ENCODE measurements around the gene ERG28. TPM values are rescaled to one million over a fixed set of nuclear protein-coding genes. Genes with fewer than 3 reads are reported as not detected.
"Not testable (repeated sequence)": the region's sequence is repeated elsewhere in the genome, so short reads cannot be mapped to it uniquely, and the experiment has no call there.

ERG28 gene, protein sequence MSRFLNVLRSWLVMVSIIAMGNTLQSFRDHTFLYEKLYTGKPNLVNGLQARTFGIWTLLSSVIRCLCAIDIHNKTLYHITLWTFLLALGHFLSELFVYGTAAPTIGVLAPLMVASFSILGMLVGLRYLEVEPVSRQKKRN
- 10 to 100 TPM; 32.3 to 38.4 (median 36.0) TPM for polyA plus RNA-seq (ENCODE audit: insufficient read length in 4 of 4)

DNA sequence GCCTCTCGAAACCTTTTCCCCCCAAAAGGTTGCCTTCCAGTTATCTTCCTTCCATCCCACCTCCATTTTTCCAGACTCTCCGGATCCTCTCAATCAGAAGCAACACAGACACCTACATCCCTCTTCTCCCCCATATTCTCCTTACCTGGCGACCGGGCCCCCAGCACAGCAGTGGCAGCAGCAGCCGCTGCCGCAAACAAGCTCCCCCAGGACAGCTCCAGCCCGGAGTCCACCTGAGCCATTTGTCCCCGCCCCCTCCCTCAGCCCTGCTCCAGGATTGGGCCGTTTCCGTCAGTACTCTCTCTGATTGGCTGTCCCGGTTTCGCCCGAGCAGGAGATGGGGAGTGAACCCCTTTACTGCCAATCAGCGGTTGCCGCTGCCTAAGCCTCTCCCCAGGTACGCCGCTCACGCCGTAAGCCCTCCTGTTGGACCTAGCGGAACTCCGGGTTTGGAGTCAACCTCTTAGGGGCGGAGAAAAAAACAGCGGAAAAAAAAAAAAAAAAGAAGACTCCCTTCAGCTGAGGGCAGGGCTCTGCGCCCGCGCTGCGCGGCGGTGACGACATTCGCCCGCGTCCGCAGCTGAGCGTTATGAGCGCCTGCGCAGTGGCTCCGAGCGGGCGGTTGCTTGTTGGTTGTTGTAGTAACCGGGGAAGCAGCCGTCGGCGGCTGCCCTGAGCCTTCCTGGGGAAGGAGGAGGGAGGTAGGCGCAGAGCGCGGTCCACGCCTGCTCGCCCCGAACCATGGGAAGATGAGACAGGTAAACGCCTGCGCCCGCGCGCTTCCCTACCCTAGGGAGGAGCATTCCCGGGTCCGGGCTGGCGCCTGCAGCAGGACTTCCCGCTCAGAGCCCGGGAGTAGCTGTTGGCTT lies at the start of gene ERG28, which contains the start of gene TTLL5:
Gene ERG28, minus strand, starts transcription at position 247 of the 869 bp plus-strand sequence. CDS start 3,374 bp downstream, outside the sequence.
Gene TTLL5, plus strand, starts transcription at position 617 of the 869 bp plus-strand sequence. CDS start 1,904 bp downstream, outside the sequence.
- DNase-seq (ENCODE audit: low read depth in 4 of 4, low spot score in 2 of 4) = peak; percentile 93 to 97 (median 94)

DNA sequence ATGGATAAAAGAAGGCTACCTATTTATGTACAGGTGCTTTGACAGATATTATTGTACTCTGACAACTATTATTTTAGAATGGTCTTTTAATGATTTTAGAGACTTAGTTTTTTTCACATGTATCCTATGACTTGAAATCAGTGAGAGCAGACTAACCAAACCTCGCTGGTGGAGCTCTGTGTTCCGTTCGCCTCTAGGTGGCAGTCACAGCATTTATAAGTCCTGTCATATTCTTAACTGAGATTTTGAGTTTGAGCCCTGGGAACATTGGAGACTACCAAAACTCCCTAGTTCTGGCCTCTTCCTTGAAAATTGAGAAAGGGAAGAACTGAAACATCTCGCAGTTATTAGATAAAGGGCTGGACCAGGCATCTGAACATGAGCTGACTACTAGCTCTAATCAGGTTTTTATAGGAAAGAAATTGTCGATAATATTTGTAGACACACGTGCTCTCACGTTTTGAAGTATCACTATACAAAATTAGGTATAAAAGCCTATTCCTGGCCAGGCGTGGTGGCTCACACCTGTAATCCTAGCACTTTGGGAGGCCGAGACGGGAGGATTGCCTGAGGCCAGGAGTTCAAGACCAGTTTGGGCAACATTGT lies 48.6 kb upstream of the ERG28 start:
- peak; percentile 17 to 81 (median 54) for DNase-seq (ENCODE audit: low read depth in 4 of 4, low spot score in 2 of 4)

- no peak for DNase-seq (ENCODE audit: low read depth in 4 of 4, low spot score in 2 of 4)
Observed at GRCh38 chr14:75705014-75705413, 44.3 kb upstream of the ERG28 start.

DNA sequence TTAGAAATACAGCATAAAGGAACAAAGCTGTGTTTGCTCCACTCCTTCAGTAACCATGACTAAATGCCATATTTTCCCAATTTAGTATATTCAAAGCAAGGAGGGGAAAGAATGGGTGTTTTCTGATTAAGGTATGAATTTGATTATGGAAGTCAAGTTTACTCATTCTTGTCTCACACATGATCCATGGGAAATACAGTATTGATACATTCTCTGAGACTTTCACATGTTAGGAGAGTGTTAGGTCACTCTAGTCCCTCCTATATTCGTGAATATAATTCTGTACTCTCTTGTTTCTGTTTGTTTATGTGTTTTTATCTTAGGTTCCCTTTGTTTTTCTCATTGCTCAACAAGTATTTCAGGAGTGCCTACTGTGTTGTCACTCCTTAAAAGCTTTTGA lies 42.8 kb upstream of the ERG28 start:
- DNase-seq (ENCODE audit: low read depth in 4 of 4, low spot score in 2 of 4) = no peak

DNA sequence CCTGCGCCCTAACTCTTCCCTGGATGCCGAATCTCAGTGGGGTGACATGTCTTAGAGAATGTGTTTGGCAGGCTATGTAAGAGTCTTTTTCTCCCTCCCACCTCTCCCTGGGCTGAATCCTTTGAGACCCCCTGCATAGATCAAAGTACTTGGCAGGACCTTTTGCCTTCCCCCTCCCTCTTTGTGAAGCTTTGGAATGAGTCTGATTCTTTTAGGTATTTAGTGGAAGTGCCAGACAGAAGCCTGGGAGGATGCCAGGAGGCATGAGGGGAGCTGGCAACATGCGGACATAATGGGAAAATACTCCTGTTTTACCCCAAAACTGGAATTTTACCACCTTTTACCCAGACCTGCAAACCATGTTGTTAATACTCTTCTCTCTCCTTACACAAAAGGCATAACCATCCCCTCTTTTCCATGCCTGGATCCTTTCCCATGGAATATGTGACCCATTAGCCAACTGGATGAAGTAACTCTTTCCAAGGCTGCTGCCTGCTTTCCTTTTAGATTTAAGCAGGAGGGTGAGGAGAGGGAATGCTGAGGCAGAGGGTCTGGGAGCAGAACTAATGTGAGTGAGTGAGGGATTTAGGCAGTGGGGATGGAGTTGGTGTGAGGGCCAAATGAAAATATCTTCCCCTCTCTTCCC lies 42.1 kb upstream of the ERG28 start:
- no peak for DNase-seq (ENCODE audit: low read depth in 4 of 4, low spot score in 2 of 4)

DNA sequence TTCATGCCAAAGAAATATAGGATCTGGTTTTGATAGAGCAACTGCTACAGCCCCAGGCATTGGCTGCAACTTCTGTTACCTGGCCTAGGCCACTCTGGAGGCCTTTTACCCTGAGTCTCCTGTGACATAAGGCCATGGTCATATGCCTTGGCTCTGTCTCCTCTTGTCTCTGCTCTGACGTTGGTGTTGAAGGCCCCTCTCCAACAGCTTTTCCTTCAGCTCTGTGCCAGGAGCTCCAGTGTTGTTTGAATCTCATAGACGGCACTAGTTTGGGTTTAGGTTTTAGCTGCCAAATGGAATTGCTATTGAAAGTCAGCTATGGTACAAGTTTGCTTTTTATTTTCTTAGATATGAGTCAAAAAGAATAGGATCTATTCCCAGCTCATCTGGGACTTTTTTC lies 41.4 kb upstream of the ERG28 start:
- DNase-seq (ENCODE audit: low read depth in 4 of 4, low spot score in 2 of 4) = no peak

GRCh38 chr14:75700295-75700694 lies 39.6 kb upstream of the ERG28 start:
- no peak for DNase-seq (ENCODE audit: low read depth in 4 of 4, low spot score in 2 of 4)

DNA sequence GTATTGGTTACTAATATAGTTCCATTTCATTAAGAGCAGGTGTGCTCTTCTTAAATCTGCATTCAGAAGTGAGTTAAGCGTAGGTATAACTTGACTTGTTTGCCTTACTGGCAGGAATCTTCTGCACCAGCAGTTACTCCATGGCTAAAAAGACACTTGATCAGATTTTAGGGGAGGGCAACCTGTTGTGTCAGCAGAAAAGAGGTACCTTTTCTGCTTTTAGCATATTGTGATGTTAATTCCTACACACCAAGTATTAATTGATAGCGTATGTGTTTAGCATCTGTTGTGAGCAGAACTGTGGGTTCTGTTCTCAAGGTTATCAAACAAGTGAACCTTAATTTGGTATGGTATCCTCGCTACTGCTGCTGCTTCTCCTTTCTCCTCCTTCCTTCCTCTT lies 38.7 kb upstream of the ERG28 start:
- DNase-seq (ENCODE audit: low read depth in 4 of 4, low spot score in 2 of 4) = no peak

GRCh38 chr14:75697918-75698317 lies 37.2 kb upstream of the ERG28 start:
- no peak for DNase-seq (ENCODE audit: low read depth in 4 of 4, low spot score in 2 of 4)

DNA sequence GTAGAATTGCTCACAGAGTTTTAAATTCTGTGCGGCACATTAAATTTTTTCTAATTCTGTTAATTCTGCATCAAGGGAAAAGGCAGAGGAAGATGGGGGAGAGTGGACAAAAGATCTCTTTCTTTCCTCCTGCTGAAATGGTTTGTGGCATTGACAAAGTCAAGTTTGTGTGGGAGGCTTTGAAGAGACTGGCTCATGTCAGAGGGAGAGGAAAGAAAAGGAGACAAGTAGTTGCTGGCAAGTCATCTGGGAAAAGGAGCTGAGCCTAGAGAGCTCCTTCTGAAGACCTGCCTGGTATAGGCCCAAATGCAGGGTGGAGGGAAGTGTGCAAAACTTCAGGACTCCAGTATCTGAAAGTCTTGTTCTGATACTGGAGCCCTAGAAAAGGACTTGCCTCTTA lies 36.7 kb upstream of the ERG28 start:
- no peak for DNase-seq (ENCODE audit: low read depth in 4 of 4, low spot score in 2 of 4)

DNA sequence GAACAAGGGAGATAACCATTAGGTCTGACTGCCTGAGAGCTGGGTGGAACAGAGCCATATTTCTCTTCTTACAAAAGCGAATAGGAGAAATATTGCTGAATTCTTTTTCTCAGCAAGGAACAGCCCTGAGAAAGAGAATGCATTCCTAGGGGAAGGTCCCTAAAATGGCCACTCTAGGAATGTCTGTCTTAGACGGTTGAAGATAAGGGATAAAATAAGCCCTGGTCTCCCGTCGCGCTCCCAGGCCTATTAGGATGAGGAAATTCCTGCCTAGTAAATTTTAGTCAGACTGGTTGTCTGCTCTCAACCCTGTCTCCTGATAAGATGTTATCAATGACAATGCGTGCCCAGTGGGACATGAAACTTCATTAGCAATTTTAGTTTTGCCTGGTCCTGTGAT lies 34.3 kb upstream of the ERG28 start:
- DNase-seq (ENCODE audit: low read depth in 4 of 4, low spot score in 2 of 4) = not testable (repeated sequence)

DNA sequence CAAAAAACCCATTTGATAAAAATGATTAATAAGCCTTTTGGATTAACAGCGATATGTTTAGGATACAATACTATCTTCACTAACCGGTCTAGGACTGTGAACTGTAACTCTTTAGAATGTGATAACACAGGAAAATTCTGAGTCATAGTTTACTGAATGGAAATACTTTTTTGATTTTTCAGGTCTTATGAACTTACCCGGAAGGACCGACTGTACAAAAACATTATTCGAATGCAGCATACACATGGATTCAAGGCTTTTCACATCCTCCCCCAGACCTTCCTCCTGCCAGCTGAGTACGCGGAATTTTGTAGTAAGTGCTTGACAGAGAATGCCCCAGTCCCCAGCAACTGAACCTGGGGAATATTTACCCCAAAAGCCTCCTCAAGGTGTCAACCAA lies 29.3 kb upstream of the ERG28 start:
- no peak for DNase-seq (ENCODE audit: low read depth in 4 of 4, low spot score in 2 of 4)

- DNase-seq (ENCODE audit: low read depth in 4 of 4, low spot score in 2 of 4) = no peak
Observed at GRCh38 chr14:75689012-75689411, 28.3 kb upstream of the ERG28 start.

- no peak for DNase-seq (ENCODE audit: low read depth in 4 of 4, low spot score in 2 of 4)
Observed at GRCh38 chr14:75685910-75686309, 25.2 kb upstream of the ERG28 start.

DNA sequence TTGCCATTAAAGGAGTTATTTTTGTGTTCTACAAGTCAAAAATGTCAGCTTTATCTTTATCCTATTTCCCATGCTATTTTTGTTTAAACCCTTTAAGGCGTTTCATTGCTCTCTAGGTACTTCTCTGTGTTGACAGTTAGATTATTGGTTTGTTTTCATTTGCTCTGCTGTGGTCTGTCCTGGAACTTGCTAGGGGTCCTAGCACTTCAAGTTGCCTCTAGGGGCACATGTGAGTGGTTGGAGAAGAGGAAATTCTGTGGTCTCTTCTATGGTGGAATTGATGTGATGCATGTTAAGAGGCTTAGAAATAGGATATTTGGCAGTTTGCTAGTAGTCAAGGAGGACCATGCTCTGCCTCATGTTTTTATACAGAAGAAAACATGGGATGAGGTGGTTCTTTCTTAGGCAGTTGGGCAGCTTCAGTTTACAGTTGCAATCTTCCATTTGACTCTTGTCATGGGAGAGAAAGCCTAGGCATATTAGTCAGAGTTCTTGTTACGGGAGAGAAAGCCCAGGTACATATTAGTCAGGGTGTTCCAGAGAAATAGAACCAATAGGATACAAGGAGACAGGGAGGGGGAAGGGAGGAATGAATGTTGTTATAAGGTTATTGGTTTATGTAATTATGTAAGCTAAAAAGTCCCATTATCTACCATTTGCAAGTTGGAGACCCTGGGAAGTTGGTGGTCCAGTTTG lies 14.7 kb upstream of the ERG28 start:
- no peak for DNase-seq (ENCODE audit: low read depth in 4 of 4, low spot score in 2 of 4)

GRCh38 chr14:75673345-75674035 lies 12.8 kb upstream of the ERG28 start:
- DNase-seq (ENCODE audit: low read depth in 4 of 4, low spot score in 2 of 4) = no peak

GRCh38 chr14:75672605-75673192 lies 12.0 kb upstream of the ERG28 start:
- no peak for DNase-seq (ENCODE audit: low read depth in 4 of 4, low spot score in 2 of 4)

GRCh38 chr14:75667099-75667765 lies 6.6 kb upstream of the ERG28 start:
- no peak for DNase-seq (ENCODE audit: low read depth in 4 of 4, low spot score in 2 of 4)

GRCh38 chr14:75662966-75663365 lies 2.3 kb upstream of the ERG28 start:
- DNase-seq (ENCODE audit: low read depth in 4 of 4, low spot score in 2 of 4) = no peak

Data from left renal cortex interstitium (tissue), 4 donors.